Activated naive CD4-positive, alpha-beta T cell treated with anti-CD3 and anti-CD28 coated beads, Interleukin-2, amount 50 U/mL, for 24 hours (primary cell): ENCODE data around the gene NT5C2.
"Not testable (repeated sequence)": the region's sequence is repeated elsewhere in the genome, so short reads cannot be mapped to it uniquely, and the experiment has no call there.

ENCODE experiments used
- H3K27ac Mint-ChIP-seq: one replicate; pipeline ENCODE4 v1.8.0; 2021; ENCODE audit warnings: mild to moderate bottlenecking, mixed read lengths
- H3K27me3 Mint-ChIP-seq: one replicate; pipeline ENCODE4 v1.8.0; 2021; ENCODE audit warnings: mixed read lengths
- H3K36me3 Mint-ChIP-seq: one replicate; pipeline ENCODE4 v1.8.0; 2021; ENCODE audit warnings: mixed read lengths
- H3K4me1 Mint-ChIP-seq: one replicate; pipeline ENCODE4 v1.8.0; 2021; ENCODE audit warnings: mixed read lengths
- H3K4me3 Mint-ChIP-seq: one replicate; pipeline ENCODE4 v1.8.0; 2021; ENCODE audit warnings: mild to moderate bottlenecking, mixed read lengths
- H3K9me3 Mint-ChIP-seq: one replicate; pipeline ENCODE4 v1.8.0; 2021; ENCODE audit warnings: mixed read lengths

The NT5C2 gene

GRCh38 chr10:103153302-103154197 is 39.5 kb downstream of the NT5C2 start:
- Mint-ChIP-seq H3K36me3 (peaks cover 20% of the 10 kb centered on the region), H3K27me3 (no peaks in the 10 kb centered on the region), H3K27ac (no peak overlapping the region), H3K4me1 (peaks cover 11% of the 10 kb centered on the region), H3K9me3 (no peaks in the 10 kb centered on the region), H3K4me3 (no peak overlapping the region)

- Mint-ChIP-seq H3K4me3 (no peak overlapping the region), H3K27me3 (no peaks in the 10 kb centered on the region), H3K9me3 (no peaks in the 10 kb centered on the region), H3K27ac (no peak overlapping the region), H3K36me3 (peaks cover 14% of the 10 kb centered on the region), H3K4me1 (peaks cover 16% of the 10 kb centered on the region)
These were observed 43.0 kb downstream of the NT5C2 start for GRCh38 chr10:103149991-103150622.

- no peaks in the 10 kb centered on the region for H3K27me3 Mint-ChIP-seq
- H3K4me1 Mint-ChIP-seq = peaks cover 13% of the 10 kb centered on the region
- no peak overlapping the region for H3K4me3 Mint-ChIP-seq
- H3K36me3 Mint-ChIP-seq = peaks cover 13% of the 10 kb centered on the region
- H3K27ac Mint-ChIP-seq = no peak overlapping the region
- no peaks in the 10 kb centered on the region for H3K9me3 Mint-ChIP-seq
These were observed 45.4 kb downstream of the NT5C2 start for GRCh38 chr10:103147645-103148044.

- Mint-ChIP-seq H3K9me3 (no peaks in the 10 kb centered on the region), H3K27ac (no peak overlapping the region), H3K36me3 (peaks cover 10% of the 10 kb centered on the region), H3K27me3 (no peaks in the 10 kb centered on the region), H3K4me1 (peaks cover 13% of the 10 kb centered on the region), H3K4me3 (no peak overlapping the region)
These were observed 47.1 kb downstream of the NT5C2 start for GRCh38 chr10:103145860-103146466.

- peaks cover 13% of the 10 kb centered on the region for H3K36me3 Mint-ChIP-seq
- no peaks in the 10 kb centered on the region for H3K9me3 Mint-ChIP-seq
- peaks cover 21% of the 10 kb centered on the region for H3K4me1 Mint-ChIP-seq
- no peaks in the 10 kb centered on the region for H3K27me3 Mint-ChIP-seq
- no peak overlapping the region for H3K4me3 Mint-ChIP-seq
- no peak overlapping the region for H3K27ac Mint-ChIP-seq
These were observed 48.0 kb downstream of the NT5C2 start for GRCh38 chr10:103145046-103145445.

GRCh38 chr10:103144041-103144440 is 49.0 kb downstream of the NT5C2 start:
- Mint-ChIP-seq H3K27me3 (no peaks in the 10 kb centered on the region), H3K27ac (no peak overlapping the region), H3K36me3 (peaks cover 15% of the 10 kb centered on the region), H3K4me1 (peaks cover 26% of the 10 kb centered on the region), H3K4me3 (no peak overlapping the region), H3K9me3 (no peaks in the 10 kb centered on the region)

GRCh38 chr10:103143641-103144040 is 49.4 kb downstream of the NT5C2 start:
- not testable (repeated sequence) for H3K4me3 Mint-ChIP-seq, H3K27me3 Mint-ChIP-seq, H3K27ac Mint-ChIP-seq, H3K9me3 Mint-ChIP-seq
- peaks cover 15% of the 10 kb centered on the region for H3K36me3 Mint-ChIP-seq
- H3K4me1 Mint-ChIP-seq = peaks cover 26% of the 10 kb centered on the region

- Mint-ChIP-seq H3K4me3 (no peak overlapping the region), H3K4me1 (peaks cover 21% of the 10 kb centered on the region), H3K9me3 (no peaks in the 10 kb centered on the region), H3K27ac (no peak overlapping the region), H3K27me3 (no peaks in the 10 kb centered on the region), H3K36me3 (peaks cover 14% of the 10 kb centered on the region)
These were observed 51.1 kb downstream of the NT5C2 start for GRCh38 chr10:103141950-103142349.

- Mint-ChIP-seq H3K4me3 (no peak overlapping the region), H3K4me1 (peaks cover 22% of the 10 kb centered on the region), H3K27ac (no peak overlapping the region), H3K9me3 (no peaks in the 10 kb centered on the region), H3K36me3 (peaks cover 21% of the 10 kb centered on the region), H3K27me3 (no peaks in the 10 kb centered on the region)
These were observed 52.6 kb downstream of the NT5C2 start for GRCh38 chr10:103140469-103140868.

GRCh38 chr10:103139803-103140202 is 53.3 kb downstream of the NT5C2 start:
- Mint-ChIP-seq H3K27me3 (no peaks in the 10 kb centered on the region), H3K36me3 (peaks cover 26% of the 10 kb centered on the region), H3K4me1 (peaks cover 29% of the 10 kb centered on the region), H3K4me3 (no peak overlapping the region), H3K9me3 (no peaks in the 10 kb centered on the region), H3K27ac (peak overlapping the region; percentile 67)

GRCh38 chr10:103135168-103135567 is 57.9 kb downstream of the NT5C2 start:
- H3K4me3 Mint-ChIP-seq = peak overlapping the region; percentile 35
- peaks cover 39% of the 10 kb centered on the region for H3K4me1 Mint-ChIP-seq
- peak overlapping the region; percentile 89 for H3K27ac Mint-ChIP-seq
- peaks cover 40% of the 10 kb centered on the region for H3K36me3 Mint-ChIP-seq
- not testable (repeated sequence) for H3K9me3 Mint-ChIP-seq, H3K27me3 Mint-ChIP-seq

GRCh38 chr10:103130910-103131309 is 62.2 kb downstream of the NT5C2 start:
- Mint-ChIP-seq H3K4me3 (no peak overlapping the region), H3K27me3 (no peaks in the 10 kb centered on the region), H3K4me1 (peaks cover 32% of the 10 kb centered on the region), H3K9me3 (no peaks in the 10 kb centered on the region), H3K27ac (peak overlapping the region; percentile 30), H3K36me3 (peaks cover 32% of the 10 kb centered on the region)

- Mint-ChIP-seq H3K4me1 (peaks cover 34% of the 10 kb centered on the region), H3K36me3 (peaks cover 31% of the 10 kb centered on the region)
- not testable (repeated sequence) for H3K27me3 Mint-ChIP-seq, H3K9me3 Mint-ChIP-seq, H3K4me3 Mint-ChIP-seq, H3K27ac Mint-ChIP-seq
These were observed 62.9 kb downstream of the NT5C2 start for GRCh38 chr10:103130180-103130579.

GRCh38 chr10:103127241-103127640 is 65.8 kb downstream of the NT5C2 start:
- H3K4me1 Mint-ChIP-seq = peaks cover 37% of the 10 kb centered on the region
- H3K9me3 Mint-ChIP-seq = no peaks in the 10 kb centered on the region
- H3K27ac Mint-ChIP-seq = no peak overlapping the region
- no peak overlapping the region for H3K4me3 Mint-ChIP-seq
- H3K36me3 Mint-ChIP-seq = peaks cover 16% of the 10 kb centered on the region
- H3K27me3 Mint-ChIP-seq = no peaks in the 10 kb centered on the region

GRCh38 chr10:103125323-103126267 is 67.5 kb downstream of the NT5C2 start:
- no peaks in the 10 kb centered on the region for H3K27me3 Mint-ChIP-seq
- H3K4me3 Mint-ChIP-seq = no peak overlapping the region
- H3K4me1 Mint-ChIP-seq = peaks cover 31% of the 10 kb centered on the region
- peaks cover 6% of the 10 kb centered on the region for H3K36me3 Mint-ChIP-seq
- H3K9me3 Mint-ChIP-seq = no peaks in the 10 kb centered on the region
- no peak overlapping the region for H3K27ac Mint-ChIP-seq
